ENCODE measurements around the gene MSI2. TPM values are rescaled to one million over a fixed set of nuclear protein-coding genes. Genes with fewer than 3 reads are reported as not detected.
"Not testable (repeated sequence)": the region's sequence is repeated elsewhere in the genome, so short reads cannot be mapped to it uniquely, and the experiment has no call there.

MSI2 gene
- total RNA-seq, 1 donor from 2014 or later = 8.3 TPM

- no peak for DNase-seq (ENCODE audit: low read depth in 2 of 2)
Observed at GRCh38 chr17:57289613-57290012, 33.3 kb downstream of the MSI2 start.

GRCh38 chr17:57290981-57291380 lies 34.7 kb downstream of the MSI2 start:
- no peak for DNase-seq (ENCODE audit: low read depth in 2 of 2)

- no peak for DNase-seq (ENCODE audit: low read depth in 2 of 2)
Observed at GRCh38 chr17:57292091-57292490, 35.8 kb downstream of the MSI2 start.

- no peak for DNase-seq (ENCODE audit: low read depth in 2 of 2)
Observed at GRCh38 chr17:57293077-57293476, 36.8 kb downstream of the MSI2 start.

- no peak for DNase-seq (ENCODE audit: low read depth in 2 of 2)
Observed at GRCh38 chr17:57294101-57294500, 37.8 kb downstream of the MSI2 start.

GRCh38 chr17:57294629-57295501 lies 38.5 kb downstream of the MSI2 start:
- no peak for DNase-seq (ENCODE audit: low read depth in 2 of 2)

- DNase-seq (ENCODE audit: low read depth in 2 of 2) = no peak
Observed at GRCh38 chr17:57295526-57296023, 39.3 kb downstream of the MSI2 start.

- no peak for DNase-seq (ENCODE audit: low read depth in 2 of 2)
Observed at GRCh38 chr17:57296231-57296630, 39.9 kb downstream of the MSI2 start.

GRCh38 chr17:57299176-57299575 lies 42.9 kb downstream of the MSI2 start:
- no peak for DNase-seq (ENCODE audit: low read depth in 2 of 2)

- DNase-seq (ENCODE audit: low read depth in 2 of 2) = not testable (repeated sequence)
Observed at GRCh38 chr17:57300592-57300991, 44.3 kb downstream of the MSI2 start.

- DNase-seq (ENCODE audit: low read depth in 2 of 2) = no peak
Observed at GRCh38 chr17:57302690-57303465, 46.6 kb downstream of the MSI2 start.

GRCh38 chr17:57305144-57305728 lies 48.9 kb downstream of the MSI2 start:
- no peak for DNase-seq (ENCODE audit: low read depth in 2 of 2)

GRCh38 chr17:57305908-57306504 lies 49.7 kb downstream of the MSI2 start:
- DNase-seq (ENCODE audit: low read depth in 2 of 2) = no peak

GRCh38 chr17:57308543-57309186 lies 52.3 kb downstream of the MSI2 start:
- DNase-seq (ENCODE audit: low read depth in 2 of 2) = no peak

GRCh38 chr17:57309479-57309878 lies 53.2 kb downstream of the MSI2 start:
- DNase-seq (ENCODE audit: low read depth in 2 of 2) = no peak

GRCh38 chr17:57311281-57312216 lies 55.2 kb downstream of the MSI2 start:
- DNase-seq (ENCODE audit: low read depth in 2 of 2) = no peak

- no peak for DNase-seq (ENCODE audit: low read depth in 2 of 2)
Observed at GRCh38 chr17:57312242-57312641, 55.9 kb downstream of the MSI2 start.

- DNase-seq (ENCODE audit: low read depth in 2 of 2) = no peak
Observed at GRCh38 chr17:57313097-57313835, 56.9 kb downstream of the MSI2 start.
